Measurements from ENCODE around the gene GDF7.
"Not testable (repeated sequence)": the region's sequence is repeated elsewhere in the genome, so short reads cannot be mapped to it uniquely, and the experiment has no call there.

The GDF7 gene

DNA sequence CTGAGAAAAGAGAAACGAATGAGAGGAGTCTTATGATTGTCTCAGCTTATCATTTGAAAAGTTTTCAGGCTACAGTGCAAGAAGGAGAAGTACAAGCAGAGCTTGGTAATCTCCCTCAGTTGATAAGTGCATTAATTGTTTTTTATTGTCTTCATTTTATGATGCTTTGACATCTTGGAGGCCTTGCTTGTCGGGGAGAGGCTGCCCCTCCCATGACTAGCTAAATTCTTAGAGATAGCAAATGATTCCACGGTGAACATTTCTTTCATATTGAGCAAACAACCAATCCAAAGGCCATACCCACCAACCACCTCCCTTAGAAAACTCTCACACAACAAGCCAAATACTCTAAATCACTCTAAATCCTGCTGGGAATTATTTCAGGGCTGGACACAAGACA, 39.8 kb downstream of the GDF7 start:
- ATAC-seq: no peak

DNA sequence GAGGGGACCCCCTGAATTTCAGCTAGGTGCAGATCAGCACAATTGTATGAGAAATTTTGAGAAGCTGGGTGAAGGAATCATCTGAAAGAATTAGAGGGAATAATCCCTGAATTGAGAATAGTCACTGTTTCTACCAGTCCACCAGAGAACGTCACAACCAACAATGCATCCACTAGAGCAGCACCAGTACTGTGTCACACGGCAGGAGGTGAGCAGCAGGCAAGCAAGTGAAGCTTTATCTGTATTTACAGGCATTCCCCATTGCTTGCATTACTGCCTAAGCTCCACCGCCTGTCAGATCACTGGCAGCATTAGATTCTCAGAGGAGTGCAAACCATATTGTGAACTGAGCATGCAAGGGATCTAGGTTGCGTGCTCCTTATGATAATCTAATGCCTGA, 40.7 kb downstream of the GDF7 start:
- ATAC-seq: no peak

DNA sequence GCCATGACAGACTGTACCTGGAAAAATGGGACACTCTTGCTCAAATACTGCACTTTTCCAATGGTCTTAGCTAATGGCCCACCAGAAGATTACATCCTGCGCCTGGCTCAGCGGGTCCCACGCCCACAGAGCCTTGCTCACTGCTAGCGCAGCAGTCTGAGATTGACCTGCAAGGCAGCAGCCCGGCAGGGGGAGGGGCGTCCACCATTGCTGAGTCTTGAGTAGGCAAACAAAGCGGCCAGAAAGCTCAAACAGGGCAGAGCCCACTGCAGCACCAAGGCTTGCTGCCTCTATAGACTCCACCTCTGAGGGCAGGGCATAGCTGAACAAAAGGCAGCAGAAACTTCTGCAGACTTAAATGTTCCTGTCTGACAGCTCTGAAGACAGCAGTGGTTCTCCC, 44.7 kb downstream of the GDF7 start:
- not testable (repeated sequence) for ATAC-seq

DNA sequence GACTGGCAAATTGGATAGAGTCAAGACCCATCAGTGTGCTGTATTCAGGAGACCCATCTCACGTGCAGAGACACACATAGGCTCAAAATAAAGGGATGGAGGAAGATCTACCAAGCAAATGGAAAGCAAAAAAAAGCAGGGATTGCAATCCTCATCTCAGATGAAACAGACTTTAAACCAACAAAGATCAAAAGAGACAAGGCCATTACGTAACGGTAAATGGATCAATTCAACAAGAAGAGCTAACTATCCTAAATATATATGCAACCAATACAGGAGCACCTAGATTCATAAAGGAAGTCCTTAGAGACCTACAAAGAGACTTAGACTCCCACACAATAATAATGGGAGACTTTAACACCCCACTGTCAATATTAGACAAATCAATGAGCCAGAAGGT, 46.6 kb downstream of the GDF7 start:
- not testable (repeated sequence) for ATAC-seq

DNA sequence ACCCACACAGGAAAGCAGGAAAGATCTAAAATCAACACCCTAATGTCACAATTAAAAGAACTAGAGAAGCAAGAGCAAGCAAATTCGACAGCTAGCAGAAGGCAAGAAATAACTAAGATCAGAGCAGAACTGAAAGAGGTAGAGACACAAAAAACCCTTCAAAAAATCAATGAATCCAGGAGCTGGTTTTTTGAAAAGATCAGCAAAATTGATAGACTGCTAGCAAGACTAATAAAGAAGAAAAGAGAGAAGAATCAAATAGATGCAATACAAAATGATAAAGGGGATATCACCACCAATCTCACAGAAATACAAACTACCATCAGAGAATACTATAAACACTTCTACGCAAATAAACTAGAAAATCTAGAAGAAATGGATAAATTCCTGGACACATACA, 47.5 kb downstream of the GDF7 start:
- ATAC-seq: not testable (repeated sequence)

DNA sequence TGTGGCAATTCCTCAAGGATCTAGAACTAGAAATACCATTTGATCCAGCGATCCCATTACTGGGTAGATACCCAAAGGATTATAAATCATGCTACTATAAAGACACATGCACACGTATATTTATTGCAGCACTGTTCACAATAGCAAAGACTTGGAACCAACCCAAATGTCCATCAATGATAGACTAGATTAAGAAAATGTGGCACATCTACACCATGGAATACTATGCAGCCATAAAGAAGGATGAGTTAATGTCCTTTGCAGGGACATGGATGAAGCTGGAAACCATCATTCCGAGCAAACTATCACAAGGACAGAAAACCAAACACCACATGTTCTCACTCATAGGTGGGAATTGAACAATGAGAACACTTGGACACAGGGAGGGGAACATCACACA, 49.2 kb downstream of the GDF7 start:
- not testable (repeated sequence) for ATAC-seq

DNA sequence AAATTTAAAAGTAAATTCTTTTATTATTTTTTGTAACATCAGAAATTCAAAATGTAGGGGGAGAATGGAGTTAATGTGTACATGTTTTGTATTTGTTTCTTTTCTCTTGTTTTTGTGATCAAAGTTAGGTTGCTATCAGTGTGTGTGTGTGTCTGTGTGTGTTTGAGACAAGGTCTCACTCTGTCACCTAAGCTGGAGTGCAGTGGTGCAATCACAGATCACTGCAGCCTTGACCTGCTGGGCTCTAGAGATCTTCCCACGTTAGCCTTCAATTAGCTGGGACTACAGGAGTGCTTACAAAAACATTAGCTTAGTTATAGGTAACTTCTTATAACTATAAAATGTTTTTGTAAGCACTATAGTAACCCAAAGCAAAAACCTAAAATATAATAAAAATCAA, 50.7 kb downstream of the GDF7 start:
- ATAC-seq: no peak

DNA sequence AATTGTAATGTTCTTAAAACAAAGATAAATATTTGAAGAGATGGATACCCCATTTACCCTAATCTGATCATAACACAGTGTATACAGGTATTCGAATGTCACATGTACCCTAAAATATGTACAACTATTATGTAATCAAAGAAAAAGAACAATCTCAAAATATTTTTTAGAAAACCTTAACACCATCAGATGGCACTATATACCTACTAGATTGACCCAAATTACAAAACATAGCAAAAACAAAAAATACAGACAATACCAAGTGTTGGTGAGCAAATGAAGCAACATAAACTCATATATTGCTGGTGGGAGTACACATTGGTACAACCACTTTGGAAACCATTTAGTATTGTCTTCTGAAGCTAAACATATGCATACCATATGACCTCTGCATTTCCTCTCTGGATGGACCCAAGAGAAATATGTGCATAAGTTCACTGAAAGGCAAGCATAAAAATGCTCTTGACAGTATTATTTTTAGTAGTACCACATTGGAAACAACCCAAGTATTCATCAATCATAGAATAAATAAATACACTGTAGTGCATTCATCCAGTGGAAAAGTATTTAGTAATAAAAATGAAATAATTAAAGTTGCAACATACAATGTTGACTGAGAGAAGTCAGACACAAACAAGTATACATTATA, 55.8 kb downstream of the GDF7 start:
- ATAC-seq: no peak

DNA sequence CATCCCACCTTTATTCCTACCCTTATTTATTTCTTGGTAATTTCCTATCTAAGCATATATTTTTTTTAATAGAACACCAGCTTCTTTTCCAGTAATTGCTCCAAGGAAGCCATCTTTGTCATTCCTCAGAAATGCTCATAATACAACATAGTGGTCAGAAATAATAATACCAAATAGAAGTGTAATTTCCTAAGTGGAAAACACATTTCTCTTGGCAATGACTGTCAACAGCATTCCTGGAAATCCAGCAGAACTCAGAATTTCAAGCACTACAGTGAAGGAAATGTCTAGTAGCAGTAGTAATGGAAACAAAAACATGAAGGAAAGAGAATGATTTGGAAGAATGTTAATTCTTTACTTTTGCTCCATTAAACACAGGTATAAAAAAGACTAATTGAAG, 56.6 kb downstream of the GDF7 start:
- ATAC-seq: no peak

DNA sequence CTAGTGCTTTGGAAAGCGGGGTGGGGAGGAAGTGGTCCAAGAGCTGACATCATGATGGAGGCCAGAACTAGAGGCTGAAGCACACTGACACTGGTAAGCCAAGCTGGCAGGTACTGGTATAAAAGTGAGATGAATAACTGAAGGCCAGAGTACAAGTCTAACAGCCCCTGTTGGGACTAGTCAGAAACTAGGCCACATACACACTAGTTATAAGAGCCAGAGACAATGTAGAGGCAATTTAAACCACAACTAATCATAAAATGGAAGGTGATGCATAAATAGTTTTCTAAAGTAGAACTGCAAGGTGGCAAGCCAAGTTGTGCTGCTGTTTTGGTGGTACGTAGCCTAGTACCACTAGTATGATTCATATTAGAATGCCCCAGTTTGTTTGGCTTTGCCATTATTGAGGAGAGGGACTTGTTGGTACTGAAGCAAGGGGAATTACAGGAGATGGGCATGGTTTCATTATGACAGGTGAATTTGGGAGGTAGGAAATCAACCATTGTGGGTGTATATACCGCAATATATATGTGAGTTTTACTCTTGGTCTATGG, 57.6 kb downstream of the GDF7 start:
- no peak for ATAC-seq

DNA sequence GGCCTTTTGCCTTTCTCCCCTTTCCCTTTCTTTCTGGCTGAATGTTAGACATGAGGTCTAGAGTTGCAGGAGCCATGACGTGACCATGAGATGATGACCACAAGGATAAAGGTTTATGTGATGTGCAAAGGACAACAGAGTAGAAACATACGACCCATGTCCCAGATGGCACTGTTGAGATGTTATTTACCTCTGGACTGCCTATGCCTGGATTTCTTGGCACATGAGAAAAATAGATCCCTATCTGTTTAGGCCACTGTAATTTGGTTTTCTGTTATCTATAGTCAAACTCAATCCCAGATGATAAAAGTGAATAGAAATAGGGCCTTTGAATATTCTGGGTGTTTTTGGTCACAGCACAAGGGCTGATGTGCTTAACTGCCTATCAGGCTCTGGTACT, 58.8 kb downstream of the GDF7 start:
- ATAC-seq: no peak

DNA sequence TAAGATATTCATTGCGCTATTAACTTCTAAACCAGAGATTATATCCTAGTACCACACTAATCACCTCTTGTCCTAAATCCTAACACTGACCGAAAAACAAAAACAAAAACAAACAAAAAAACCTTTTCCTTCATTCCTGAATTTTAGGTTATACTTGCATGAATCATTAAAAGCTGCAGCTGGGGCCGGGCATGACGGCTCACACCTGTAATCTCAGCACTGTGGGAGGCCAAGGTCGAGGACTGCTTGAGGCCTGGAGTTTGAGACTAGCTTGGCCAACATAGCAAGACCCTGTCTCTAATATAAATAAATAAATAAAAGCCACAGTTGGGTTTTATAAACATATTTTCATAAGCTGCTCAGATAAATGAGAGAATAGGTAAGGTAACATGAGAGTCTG, 60.0 kb downstream of the GDF7 start:
- ATAC-seq: no peak

DNA sequence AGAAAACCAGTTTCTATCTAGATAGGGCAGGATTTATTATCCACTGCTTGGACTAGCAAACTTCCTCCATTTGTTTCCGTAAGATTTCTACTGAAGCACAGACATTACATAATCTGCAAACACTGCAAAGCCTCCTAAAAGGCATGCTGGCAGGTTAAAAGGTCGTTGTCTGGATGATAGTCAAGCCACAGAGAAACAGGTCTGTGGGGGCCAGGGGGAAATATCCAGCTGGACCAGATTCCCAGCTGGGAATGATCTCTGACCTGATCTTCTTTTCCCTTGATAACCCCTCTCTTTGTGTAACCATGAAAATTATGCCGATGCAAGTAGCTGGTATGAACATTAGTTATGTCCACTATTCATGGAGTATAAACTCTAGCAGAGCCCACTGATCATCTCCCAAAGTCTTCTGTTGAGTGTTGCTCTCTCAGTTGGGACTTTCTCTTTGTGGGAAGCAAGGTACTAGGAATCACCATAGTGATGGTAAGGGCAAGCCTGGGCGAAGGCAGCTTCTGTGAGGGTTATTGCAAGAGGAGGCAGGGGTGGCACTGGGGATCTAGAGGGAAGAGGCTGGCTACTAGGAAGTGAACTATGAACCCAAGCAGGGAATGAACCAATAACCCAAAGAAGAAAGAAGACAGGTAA, 61.3 kb downstream of the GDF7 start:
- ATAC-seq: no peak

All from activated CD4-positive, CD25-positive, alpha-beta regulatory T cell treated with anti-CD3 and anti-CD28 coated beads, Interleukin-2, amount 50 U/mL, for 24 hours (primary cell).